ENCODE results near the gene PCF11.
"Not testable (repeated sequence)": the region's sequence is repeated elsewhere in the genome, so short reads cannot be mapped to it uniquely, and the experiment has no call there.

Gene PCF11
- total RNA-seq, result 274 to 364 reads per million in 2 donors

GRCh38 chr11:83156996-83157593 lies at the start of gene PCF11:
TSS of gene PCF11 (plus strand) at chr11:83157131. CDS start at chr11:83157440, 309 bp downstream.
- peak in 1 of 5 experiments; percentile 94 for DNase-seq

GRCh38 chr11:83112886-83113285 lies 44.0 kb upstream of the PCF11 start:
- no peak for DNase-seq

- no peak for DNase-seq
These were observed 41.9 kb upstream of the PCF11 start for GRCh38 chr11:83115026-83115425.

GRCh38 chr11:83115551-83115950 lies 41.4 kb upstream of the PCF11 start:
- no peak for DNase-seq

- no peak for DNase-seq
These were observed 40.8 kb upstream of the PCF11 start for GRCh38 chr11:83116015-83116641.

- DNase-seq, result no peak
These were observed 38.1 kb upstream of the PCF11 start for GRCh38 chr11:83118814-83119213.

- peak in 1 of 5 experiments; percentile 24 for DNase-seq
These were observed 37.7 kb upstream of the PCF11 start for GRCh38 chr11:83119216-83119615.

- no peak for DNase-seq
These were observed 36.6 kb upstream of the PCF11 start for GRCh38 chr11:83120327-83120726.

GRCh38 chr11:83122050-83122449 lies 34.9 kb upstream of the PCF11 start:
- DNase-seq, result no peak

GRCh38 chr11:83122766-83123165 lies 34.2 kb upstream of the PCF11 start:
- peak in 1 of 5 experiments; percentile 45 for DNase-seq

GRCh38 chr11:83124636-83125424 lies 32.1 kb upstream of the PCF11 start:
- DNase-seq, result no peak

GRCh38 chr11:83125577-83125976 lies 31.4 kb upstream of the PCF11 start:
- DNase-seq, result no peak

- DNase-seq, result no peak
These were observed 29.7 kb upstream of the PCF11 start for GRCh38 chr11:83127310-83127637.

GRCh38 chr11:83132191-83132590 lies 24.7 kb upstream of the PCF11 start:
- no peak for DNase-seq

GRCh38 chr11:83133266-83133665 lies 23.7 kb upstream of the PCF11 start:
- not testable (repeated sequence) for DNase-seq

GRCh38 chr11:83139310-83139709 lies 17.6 kb upstream of the PCF11 start:
- no peak for DNase-seq

GRCh38 chr11:83140691-83141455 lies 16.1 kb upstream of the PCF11 start:
- no peak for DNase-seq

- DNase-seq, result no peak
These were observed 9.0 kb upstream of the PCF11 start for GRCh38 chr11:83147895-83148294.

- DNase-seq, result peak in 1 of 5 experiments; percentile 30
These were observed 6.5 kb upstream of the PCF11 start for GRCh38 chr11:83150450-83150849.

GRCh38 chr11:83151274-83151977 lies 5.5 kb upstream of the PCF11 start:
- no peak for DNase-seq

- DNase-seq, result no peak
These were observed 4.7 kb upstream of the PCF11 start for GRCh38 chr11:83152264-83152663.

- no peak for DNase-seq
These were observed 3.2 kb upstream of the PCF11 start for GRCh38 chr11:83153764-83154163.
